HS-5 (cell line): ENCODE results near the gene PAQR7.

ENCODE experiments used
- DNase-seq: peaks from one replicate; pipeline ENCODE4 v3.0.0-alpha.2; 2012; ENCODE audit warnings: low read depth

Gene PAQR7

DNA sequence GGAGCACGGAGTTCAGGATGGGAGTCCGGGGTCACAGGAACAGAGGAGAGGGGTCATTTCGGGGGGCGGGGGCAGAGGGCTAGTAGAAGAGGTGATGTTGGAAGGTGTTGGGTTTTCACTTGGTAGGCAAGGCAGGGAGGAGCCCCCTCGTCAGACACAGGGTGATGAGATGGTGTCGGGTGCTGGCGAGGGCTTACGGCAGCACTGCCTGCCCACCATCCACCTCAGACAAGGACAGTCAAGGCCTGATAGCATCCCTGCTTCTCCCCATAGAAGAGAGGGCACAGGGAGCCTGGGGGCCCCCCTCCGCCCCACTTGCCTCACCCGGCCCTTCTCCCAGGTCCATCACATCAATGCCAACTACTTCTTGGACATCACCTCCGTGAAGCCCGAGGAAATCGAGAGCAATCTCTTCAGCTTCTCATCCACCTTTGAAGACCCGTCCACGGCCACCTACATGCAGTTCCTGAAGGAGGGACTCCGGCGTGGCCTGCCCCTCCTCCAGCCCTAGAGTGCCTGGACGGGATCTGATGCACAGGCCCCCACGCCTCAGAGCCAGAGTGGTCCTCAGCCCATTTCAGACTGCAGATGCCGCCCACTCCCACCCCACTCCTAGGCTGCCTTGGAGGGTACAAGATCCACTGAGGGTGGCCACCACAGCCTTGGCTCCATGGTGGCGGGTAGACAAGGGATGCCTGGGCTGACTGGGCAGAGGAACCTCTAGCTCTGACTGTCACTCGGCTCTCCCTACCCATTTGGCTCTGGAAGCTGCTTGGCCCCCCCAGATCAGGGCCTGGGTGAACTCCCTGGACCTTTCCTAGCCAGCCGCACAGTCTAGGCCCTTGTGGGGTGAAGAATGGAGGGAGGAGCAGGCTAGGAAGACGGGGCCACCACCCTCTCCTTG is 60.0 kb downstream of the PAQR7 start:
- no peak for DNase-seq

GRCh38 chr1:25814549-25815087 is 60.9 kb downstream of the PAQR7 start:
- DNase-seq, result no peak

DNA sequence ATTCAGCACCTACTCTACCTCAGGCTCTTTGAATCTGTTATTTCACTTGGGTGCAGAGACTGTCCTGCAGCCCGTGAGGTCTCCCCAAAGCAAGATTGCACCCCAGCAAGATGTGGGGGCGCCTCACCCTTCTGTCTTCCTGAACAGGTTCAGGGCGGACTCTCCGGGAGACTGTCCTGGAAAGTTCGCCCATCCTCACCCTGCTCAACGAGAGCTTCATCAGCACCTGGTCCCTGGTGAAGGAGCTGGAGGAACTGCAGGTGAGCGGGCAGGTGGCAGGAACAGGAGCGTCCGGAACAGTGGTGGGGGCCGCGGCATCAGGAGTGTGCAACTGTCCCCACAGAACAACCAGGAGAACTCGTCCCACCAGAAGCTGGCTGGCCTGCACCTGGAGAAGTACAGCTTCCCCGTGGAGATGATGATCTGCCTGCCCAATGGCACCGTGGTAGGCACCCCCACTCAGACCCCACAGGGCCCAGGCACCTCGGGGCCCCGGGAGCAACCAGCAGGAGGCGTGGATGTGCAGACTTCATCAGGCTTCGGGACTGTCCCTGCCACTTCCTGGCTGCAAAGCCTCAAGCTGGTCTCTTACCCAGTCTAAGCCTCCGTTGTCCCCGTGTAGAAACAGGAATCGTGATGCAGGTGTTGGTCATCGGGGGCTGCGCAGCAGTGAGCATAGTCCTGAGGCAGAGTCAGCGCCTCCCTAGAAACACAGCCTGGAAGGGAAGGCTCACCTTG is 61.6 kb downstream of the PAQR7 start:
- no peak for DNase-seq

DNA sequence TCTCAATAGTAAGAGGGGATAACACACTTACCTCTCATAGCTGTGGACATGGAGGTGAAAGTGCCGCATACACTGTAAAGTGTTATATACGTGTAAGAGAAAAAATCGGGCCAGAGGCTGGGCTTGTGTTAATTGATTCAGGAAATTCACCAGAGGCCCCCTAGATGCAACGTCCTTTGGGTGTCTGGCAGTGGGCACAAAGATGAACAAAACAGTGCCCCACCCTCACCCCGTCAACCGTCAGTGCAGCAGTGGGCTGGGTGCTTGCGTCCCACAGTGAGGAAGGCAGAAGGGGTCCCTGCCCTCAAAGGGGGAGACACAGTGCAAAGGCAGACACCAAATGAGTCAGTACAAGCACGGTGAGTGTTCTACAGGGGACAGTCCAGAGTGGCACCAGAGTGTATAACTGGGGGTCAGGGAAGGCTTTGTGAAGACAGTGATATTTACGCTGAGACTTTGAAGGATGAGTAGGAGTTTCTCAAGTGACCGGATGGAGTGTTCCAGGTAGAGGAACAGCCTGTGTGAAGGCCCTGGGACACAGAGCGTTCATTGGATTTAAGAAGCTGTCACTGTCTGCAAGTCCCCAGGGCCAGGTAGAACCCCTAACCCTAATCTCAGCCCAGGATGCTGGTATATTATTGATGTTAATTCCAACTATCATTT is 62.3 kb downstream of the PAQR7 start:
- DNase-seq, result no peak
